ENCODE data around the gene OMP.

GRCh38 chr11:77084581-77085191, 18.0 kb upstream of the OMP start:
- TF ChIP-seq CTCF (IDR thresholded peaks at IDR 0.05; ENCODE audit: poor library complexity, severe bottlenecking) (no peak), TAF1 (IDR thresholded peaks at IDR 0.05; ENCODE audit: low read depth) (no peak), EZH2 (IDR thresholded peaks at IDR 0.05; ENCODE audit: borderline replicate concordance, insufficient read depth, low read length, poor library complexity, severe bottlenecking) (no peak), POLR2AphosphoS5 (IDR thresholded peaks at IDR 0.05) (no peak), RAD21 (conservative IDR thresholded peaks at IDR 0.05) (no peak), EP300 (conservative IDR thresholded peaks at IDR 0.05; ENCODE audit: poor library complexity, severe bottlenecking) (no peak)
